A549 treated with AZD2906 at 1 μM for 4 hours (cell line): ENCODE measurements around the gene DYNLT5. TPM values are rescaled to one million over a fixed set of nuclear protein-coding genes. Genes with fewer than 3 reads are reported as not detected.

Experiments
- total RNA-seq: library from RNA; stranded (reverse); fragments of 200-300 nt; extraction: Qiagen RNA extraction; gene quantifications from 5 replicates; pipeline ENCODE4 v1.2.3, GENCODE V29; 2022

Gene DYNLT5
- not detected in 5 replicates for total RNA-seq

DNA sequence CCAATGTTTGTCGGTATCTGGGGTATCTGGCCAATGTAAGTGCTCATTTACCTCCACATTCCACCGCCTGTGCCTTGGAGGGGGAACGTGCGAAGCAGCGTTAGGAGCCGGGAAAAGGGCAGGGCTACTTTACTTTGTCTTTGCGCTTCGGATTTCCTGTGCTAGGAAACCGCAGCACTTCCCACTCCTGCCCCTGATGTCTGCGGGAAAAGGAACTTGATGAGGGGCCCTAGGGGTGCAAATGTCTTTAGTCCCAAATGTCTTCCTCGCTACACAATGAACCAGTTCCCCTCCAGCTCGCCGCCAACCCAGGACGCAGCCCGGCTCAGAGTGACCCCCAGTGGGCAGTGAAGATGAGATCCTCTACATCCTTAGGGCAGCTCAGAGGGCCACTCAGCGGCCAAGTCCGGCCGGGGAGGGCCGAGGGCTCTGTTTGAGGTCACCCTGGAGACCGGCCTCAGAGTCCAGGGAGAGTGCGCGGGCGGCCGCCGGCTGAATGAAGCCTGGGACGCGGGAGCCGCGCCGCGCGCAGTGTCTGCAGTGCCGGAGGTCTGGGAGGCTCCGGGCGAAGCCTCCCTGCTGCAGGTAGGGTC is at the start of gene DYNLT5:
DYNLT5 (plus strand) TSS at position 460 of the 593 bp plus-strand sequence. CDS start 2,200 bp downstream, outside the sequence.

Other genes starting within 250 kb of the DYNLT5 start
- not detected in 5 replicates for gene SGIP1, start 218.3 kb upstream of the DYNLT5 start, total RNA-seq
- gene INSL5, start 48.8 kb downstream of the DYNLT5 start, total RNA-seq: not detected in 5 replicates
- 0.22 to 1.1 TPM (median 0.34 TPM) in 5 replicates for gene DNAI4, start 172.4 kb downstream of the DYNLT5 start, total RNA-seq
- 8.3 to 12.4 TPM (median 8.7 TPM) in 5 replicates for gene MIER1, start 172.5 kb downstream of the DYNLT5 start, total RNA-seq